ENCODE data around the gene GEMIN5. TPM values are rescaled to one million over a fixed set of nuclear protein-coding genes. Genes with fewer than 3 reads are reported as not detected.

Gene GEMIN5
- total and polyA plus RNA-seq, 2 of the 8 experiments (the other 6 are each of a cell fraction or from before 2014, with no cell fraction given) = 12.8 to 47.0 TPM

GRCh38 chr5:154857530-154858296 is 80.3 kb downstream of the GEMIN5 start (continued):
- TF ChIP-seq FOSL1 (IDR thresholded peaks at IDR 0.05; ENCODE audit: insufficient read depth, low read depth, low read length) (no peak), ATF2 (IDR thresholded peaks at IDR 0.05; ENCODE audit: low read length) (peak; percentile 62; the same call in 1 of the 2 replicates), TAF1 (IDR thresholded peaks at IDR 0.05; ENCODE audit: low read depth, low read length) (peak; percentile 77), ATF3 (IDR thresholded peaks at IDR 0.05; ENCODE audit: insufficient read depth, low read depth, low read length) (no peak), POU5F1 (IDR thresholded peaks at IDR 0.05; ENCODE audit: low read depth, low read length) (no peak), ZNF274 (IDR thresholded peaks at IDR 0.05; ENCODE audit: borderline replicate concordance, extremely low read depth, low read length) (no peak), CTBP2 (IDR thresholded peaks at IDR 0.05; ENCODE audit: borderline replicate concordance, insufficient read depth, insufficient read length, low read length) (no peak)

All from H1 (cell line).